Stimulated activated CD8-positive, alpha-beta memory T cell treated with anti-CD3 and anti-CD28 coated beads, Interleukin-7, amount 100 ng/mL, for 4 hours (primary cell): ENCODE measurements around the gene NOXA1.

Experiments
- DNase-seq, 2 donors: peaks; one replicate each; pipeline ENCODE4 v3.0.0-alpha.2; 2020; ENCODE audit warnings: low read depth in 2 of 2

NOXA1 gene

DNA sequence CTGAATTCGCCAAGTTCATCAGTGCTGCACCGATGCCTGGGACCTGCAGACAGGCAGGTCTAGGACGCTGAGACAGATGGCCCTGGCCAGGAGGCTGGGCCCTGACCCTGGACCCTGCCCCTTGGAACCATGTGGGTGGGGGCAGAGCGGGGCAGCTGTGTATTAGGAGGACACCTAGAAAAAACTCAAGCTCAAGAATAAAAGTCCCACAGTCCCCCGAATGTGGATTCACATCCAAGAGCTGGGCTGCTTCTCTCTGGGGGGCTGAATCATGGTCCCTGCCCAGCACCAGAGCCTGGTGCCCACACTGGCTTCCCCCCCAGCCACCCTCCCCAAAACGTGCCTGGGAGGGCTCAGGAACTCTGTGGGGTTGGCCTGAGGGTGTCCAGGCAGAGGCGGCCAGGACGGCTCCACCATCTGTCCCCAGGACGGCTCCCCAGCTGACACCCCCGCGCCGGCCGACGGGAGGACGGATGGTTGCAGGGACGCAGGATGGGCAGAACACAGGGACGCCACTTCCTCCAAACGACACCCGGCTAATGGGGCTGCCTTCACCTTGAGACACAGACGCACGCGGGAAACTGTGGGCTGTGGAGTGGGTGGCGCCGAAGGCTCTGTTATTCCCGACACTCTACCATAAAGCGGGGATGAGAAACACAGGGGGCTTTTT is 35.2 kb upstream of the NOXA1 start:
- no peak for DNase-seq

DNA sequence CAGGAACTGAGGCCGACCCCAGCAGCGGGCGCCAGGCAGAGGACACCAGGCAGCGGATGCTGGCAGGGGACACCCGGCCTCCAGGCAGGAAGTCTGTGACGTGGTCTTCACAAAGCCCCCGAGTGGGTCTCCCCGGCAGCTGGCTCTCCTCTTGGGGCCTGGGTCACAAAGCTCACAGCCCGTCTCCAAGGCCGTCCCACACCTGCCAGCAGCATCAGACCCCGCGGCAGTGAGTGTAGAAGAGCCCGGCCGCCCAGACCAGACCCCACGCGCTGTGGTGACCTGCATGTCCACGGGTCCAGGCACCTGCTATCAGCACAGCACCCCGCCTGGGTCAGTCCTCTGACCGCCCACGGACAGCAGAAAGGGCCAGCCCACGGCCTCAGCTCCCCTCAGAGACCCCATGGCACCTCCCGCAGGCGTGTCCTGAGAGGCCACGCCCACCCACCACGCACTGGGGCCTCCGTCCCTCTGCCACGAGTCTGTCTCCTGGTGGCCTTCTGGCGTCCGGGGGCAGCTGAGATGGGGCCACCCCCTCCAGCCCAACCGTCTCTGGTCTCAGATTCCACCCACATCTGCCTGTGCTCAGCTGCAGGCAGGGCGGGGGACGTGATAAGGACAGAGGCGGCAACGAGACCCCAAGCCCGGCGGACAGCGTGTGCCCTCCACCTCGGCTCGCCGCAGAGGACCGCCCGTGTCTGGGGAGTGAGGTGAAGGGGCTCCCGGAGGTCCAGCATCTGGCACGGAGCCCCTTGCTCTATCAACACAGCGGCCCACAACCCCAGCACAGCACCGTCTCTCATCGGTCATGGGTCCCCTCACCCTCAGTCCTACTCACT is 34.4 kb upstream of the NOXA1 start:
- DNase-seq = no peak

DNA sequence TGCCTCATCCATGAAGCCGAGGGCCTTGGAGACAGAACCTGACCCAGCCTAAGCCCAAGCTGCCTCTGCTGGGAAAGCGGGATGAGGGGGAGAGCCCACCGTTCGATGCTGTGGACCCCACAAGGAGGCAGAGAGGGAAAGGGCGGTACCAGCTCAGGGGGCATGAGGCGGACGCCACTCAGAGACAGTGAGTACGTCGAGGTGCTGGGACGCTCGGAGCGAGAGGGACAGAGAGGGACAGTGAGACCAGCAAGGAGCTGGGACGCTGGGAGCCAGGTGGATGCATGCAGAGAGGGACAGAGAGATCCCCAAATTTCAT is 33.8 kb upstream of the NOXA1 start:
- no peak for DNase-seq

DNA sequence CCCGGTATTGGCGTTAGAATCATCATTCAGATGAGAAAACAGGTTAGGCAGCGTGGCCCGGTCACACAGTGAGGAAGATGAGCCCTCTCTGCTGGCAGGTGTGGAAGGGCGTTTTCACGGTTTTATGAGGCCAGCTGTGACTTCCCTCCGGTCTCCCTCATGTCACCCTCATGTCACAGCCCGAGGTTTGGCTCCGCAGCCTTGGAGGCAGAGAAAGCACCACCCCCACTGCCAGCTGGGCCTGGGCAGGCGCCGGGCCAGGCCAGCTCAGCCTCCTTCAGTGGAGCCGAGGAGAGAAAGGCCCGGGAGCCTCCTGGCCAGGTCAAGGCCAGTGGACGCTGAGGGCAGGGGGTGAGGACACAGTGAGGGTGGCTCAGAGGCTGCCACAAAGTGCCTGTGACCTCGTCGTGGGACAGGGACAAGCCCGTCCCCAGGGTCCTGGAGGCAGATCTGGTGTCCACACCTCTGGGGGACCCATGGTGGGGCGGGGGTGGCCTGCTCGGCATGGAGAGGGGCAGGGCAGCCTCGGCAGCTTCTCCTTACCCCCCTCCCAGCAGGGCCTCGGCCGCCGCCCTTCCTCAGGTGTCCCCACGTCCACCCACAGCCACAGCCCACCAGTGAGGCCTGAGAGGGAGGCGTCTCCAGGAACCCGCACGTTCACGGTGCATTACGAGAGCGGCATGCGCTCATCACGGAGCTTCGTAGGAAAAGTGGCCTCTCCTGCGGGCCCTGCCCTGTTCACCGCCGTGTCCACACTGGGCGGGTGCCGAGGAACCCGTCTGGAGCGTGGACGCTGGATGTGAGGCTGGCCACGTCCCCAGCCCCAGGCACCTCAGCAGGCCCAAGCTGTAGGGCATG is 32.4 kb upstream of the NOXA1 start:
- no peak for DNase-seq

DNA sequence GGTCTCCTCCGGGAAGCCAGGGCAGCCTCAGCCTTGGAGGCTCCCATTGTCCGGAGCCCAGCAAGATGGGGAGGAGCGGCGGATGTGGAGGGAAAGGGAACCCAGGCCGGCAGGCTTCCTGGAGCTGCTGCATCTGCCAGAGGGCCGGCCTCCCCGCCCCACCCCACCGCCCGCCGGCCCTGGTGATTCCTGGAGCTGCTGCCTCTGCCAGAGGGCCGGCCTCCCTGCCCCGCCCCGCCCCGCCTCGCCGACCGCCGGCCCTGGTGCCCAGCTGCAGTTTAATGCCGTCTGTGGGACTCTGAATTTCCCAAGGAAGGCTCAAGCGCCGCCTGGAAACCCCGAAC is 31.8 kb upstream of the NOXA1 start:
- no peak for DNase-seq

DNA sequence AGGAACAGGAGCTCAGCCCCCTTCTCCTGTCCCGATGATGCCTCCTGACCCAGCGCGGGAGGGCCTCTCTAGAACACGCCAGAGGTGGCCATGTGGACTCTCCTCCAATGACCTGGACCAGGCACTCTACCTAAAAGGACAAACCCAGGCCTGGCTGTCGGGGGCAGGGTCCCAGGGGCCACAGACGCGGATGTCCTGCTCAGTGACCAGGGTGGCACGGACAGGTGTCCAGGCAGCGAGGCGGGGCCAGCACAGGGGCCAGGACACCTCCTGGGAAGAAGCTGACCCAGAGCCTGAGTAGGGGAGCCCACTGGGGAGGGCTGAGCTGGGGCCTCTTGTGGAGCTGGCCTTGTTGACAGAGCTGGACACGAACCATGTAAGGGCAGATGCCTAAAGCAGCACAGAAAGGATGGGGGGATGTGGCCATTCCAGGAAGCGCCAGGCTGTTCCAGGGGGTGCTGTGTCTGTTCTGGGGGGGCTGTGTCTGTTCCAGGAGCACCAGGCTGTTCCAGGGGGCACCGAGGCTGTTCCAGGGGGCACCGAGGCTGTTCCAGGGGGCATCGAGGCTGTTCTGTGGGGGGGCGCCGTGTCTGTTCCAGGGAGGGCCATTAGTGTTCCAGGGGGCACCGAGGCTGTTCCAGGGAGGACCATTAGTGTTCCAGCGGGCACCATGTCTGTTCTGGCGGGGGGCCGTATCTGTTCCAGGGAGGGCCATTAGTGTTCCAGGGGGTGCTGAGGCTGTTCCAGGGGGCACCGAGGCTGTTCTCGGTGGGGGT is 30.8 kb upstream of the NOXA1 start:
- no peak for DNase-seq

DNA sequence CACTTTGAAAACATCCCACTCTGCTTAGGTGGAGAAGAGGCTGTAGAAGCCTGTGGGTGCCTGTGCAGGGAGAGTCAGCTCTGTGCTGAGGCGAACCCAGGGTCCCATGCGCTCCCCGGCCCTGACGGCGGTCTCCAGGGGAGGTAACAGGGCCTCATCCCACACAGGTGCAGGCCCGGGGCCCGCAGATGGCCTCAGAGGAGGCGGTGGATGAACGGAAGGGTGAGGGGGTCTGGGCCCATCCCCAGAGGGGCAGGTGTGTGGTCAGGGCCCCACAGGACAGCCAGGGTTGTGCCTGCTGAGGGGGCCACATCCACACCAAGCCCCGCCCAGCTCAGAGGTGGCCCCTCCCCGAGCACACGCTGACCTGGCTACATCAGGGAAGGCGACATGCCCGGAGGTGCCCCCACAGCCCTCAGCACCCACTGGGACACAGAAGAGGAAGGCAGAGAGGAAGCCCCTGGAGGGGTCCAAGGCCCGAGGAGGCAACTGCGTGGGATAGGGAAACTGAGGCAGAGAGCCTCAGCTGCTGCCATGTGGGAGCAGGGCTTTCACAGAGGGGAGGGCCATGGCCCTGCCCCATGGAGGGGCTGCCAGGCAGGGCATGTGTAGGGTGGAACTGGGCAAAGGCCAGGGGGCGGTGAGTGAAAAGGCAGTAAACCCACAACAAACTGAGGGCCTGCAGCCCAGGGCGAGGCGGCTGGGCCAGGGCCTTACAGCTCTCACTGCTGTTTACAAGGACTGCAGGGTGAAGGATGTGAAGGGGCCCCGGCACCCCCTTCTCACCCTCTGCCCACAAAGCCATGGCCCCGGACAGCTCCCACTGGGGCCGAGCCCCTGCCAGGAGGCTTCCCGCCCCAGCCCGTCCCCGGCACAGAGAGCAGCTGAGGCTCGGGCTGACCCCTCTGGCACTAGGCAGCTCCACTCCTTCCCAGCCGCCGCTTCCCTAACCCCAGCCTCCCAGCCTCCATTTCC is 29.7 kb upstream of the NOXA1 start:
- no peak for DNase-seq

DNA sequence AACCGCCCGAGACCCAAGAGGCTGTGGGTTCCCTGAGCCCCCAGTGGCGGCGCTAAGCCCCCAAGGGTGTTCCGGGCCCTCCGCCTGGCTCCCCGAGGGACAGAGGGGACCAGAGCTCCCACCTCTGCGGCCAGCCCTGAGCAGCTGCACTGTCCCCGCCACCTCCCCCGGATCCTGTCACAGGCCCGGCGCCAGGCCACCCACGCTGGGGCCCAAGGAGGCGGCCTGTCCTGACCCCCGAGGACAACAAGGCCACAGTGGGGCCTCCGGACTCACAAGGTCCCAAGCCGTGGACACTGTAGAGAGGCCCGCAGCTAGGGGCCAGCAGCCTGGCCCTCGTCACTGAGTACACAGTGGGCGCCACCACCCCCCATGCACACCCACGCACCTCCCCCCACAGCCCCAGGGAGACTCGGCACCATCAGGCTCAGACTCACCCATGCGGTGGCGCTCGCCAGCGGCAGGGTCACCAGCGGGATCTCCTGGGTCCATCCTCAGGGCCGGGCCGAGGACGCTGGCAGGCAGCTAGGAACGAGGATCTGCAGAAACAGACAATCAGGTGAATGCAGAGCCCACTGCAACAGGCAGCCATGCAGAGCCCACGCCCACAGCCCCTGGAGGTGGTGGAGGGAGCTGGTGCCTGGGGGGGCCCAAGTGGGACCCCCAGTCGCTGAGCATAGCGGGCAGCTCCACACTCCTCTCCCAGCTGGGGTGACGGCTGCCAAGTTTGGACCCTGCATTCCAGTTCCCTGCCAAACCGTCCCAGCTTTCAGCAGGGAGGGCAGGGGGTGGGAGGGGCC is 28.1 kb upstream of the NOXA1 start:
- DNase-seq = no peak

DNA sequence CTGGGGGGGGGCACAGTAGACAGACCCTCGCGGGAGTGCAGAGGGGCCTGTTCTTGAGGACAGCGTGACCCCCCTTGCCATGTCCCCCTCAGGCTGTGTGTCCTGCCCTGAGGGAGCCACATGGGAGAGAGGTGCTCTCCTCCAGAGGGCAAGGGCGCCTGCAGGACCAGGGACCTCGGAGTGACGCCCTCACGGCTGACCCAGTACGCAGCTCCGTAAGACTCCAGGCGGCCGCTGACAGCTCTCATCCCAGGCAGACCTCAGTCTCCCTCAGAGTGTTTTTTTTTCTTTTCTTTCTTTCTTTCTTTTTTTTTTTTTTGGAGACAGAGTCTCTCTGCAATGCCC is 27.6 kb upstream of the NOXA1 start:
- DNase-seq = no peak

DNA sequence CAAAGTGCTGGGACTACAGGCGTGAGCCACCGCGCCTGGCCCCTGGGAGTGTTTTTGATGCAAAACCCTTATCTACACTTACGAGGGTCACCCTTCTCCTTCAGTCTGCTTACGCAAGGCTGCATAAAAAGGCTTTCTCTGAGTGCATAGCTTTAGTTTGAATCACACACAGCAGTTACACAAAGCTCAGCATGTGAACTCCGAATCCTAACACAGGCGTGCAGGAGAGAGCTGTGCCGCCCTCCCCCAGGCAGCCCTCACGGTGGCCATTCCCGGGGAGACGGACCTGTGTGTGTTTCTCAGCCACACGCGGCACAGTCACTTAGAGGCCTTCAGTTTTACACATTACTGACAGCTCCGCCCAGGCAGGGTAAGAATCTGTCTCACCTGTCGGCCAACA is 27.0 kb upstream of the NOXA1 start:
- DNase-seq = no peak

DNA sequence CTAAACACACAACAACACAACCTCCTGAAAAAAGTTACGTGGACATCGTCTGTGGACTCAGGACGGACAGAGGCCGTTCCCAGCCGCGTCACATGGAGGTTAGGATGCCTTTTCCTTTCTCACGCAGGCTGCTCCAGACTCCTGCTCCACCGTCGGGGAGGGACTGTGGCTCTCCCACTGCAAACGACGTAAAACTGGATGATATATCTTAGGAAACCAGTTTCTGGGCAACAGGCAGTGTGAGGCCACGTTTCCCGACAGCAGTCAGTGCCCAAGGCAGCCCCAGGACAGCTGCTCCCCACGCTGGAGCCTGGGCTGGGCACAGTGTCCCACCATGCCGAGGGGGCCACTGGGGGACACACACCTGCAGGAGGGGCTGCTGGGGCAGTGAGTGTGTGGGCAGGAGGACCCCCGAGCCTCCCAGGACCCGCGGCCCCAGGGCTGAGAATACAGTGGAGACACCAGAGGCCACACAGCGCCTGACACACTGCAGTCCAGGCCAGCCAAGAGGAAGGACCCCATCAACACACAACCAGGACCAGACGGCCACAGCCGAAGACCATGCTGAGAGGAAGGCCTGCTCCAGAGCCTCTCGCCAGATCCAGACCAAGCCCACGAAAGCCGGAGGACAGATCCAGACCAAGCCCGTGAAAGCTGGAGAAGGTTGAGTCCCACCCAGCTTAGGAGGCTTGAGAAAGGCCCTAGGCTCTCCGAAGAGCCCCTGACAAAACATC is 26.4 kb upstream of the NOXA1 start:
- DNase-seq = no peak

DNA sequence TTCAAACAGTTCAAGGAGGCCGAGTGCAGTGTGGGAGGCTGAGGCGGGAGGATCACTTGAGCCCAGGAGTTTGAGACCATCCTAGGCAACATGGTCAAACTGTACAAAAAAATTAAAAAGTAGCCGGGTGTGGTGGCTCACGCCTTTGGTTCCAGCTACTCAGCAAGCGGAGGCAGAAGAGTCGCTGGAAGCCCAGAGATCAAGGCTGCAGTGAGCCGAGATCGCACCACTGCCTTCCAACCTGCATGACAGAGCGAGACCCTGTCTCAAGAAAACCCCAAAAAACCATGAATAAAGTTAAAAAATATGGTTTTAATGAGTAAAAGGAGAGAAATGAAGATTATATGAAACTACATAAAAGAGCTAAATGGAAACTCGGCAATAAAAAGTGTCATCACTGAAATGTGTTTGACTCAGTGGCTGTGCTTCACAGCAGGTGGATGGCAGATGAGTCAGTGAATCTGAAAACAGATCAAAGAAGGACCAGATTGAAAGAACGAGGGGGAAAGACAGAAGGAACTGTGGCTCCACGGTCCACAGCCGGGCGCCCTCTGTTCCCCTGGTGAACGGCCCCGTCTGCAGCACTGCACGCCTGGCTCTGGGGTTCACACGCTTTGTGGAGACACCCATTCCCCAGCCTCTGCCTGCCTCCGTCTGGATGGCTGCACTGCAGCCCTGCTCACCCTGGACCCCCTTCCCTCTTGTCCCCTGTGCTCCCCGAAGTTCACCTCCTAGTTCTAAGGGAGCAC is 25.3 kb upstream of the NOXA1 start:
- DNase-seq = no peak

DNA sequence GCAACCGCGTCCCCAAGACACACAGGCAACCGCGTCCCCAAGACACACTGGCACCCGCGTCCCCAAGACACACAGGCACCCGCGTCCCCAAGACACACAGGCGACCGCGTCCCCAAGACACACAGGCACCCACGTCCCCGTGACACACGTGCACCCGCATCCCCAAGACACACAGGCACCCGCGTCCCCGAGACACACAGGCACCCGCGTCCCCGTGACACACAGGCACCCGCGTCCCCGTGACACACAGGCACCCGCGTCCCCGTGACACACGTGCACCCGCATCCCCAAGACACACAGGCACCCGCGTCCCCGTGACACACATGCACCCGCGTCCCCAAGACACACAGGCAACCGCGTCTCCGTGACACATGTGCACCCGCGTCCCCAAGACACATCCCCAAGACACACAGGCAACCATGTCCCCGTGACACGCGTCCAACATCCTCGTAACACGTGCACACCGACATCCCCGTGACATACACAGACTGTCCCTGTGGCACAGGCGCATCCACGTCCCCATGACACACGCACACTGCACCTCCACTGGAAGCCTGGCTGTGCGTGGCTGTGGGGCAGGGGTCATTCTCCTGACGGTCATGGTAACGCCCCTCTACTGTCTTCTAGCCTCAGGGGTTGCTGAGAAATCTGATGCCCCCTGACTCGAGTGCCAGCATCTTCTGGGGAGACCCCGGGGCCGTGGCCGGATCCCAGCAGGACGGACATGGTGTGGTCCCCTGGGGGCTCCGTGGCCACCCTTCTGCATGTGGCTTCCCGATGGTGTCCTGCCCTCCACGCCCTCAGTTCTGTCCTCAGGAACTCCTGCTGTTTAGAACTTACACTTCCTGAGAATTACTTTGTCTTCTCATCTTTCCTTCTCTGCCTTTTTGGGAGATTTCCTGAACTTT is 24.4 kb upstream of the NOXA1 start:
- DNase-seq = no peak

DNA sequence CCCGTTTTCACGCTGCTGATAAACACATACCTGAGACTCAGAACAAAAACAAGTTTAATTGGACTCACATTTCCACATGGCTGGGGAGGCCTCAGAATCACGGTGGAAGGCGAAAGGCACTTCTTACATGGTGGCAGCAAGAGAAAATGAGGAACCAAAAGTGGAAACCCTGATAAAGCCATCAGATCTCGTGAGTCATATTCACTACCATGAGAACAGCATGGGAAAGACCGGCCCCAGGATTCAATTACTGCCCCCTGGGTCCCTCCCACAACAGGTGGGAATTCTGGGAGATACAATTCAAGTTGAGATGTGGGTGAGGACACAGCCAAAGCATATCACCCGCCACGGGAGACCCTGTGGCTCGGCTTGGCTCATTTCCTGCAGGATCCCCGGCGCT is 20.4 kb upstream of the NOXA1 start:
- DNase-seq = no peak

DNA sequence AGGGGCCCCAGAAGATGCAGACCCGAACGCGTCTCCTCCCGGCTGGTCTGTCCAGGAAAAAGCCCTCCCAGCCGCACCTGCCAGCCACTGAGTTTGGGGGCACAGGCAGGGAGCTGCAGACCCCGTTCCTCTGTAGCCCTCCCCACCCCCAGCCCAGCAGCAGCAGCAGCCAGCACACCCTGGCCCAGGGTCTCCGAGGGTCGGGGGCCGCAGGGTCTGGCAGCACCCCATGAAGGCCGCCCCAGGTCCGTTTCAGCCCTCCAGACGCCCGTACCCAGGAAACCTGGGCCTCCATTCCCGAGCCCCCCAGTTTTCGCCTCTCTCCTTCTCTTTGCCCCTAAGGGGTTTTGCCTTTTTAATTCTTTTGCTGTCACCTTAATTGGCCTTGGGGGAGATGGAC is 19.9 kb upstream of the NOXA1 start:
- DNase-seq = no peak

DNA sequence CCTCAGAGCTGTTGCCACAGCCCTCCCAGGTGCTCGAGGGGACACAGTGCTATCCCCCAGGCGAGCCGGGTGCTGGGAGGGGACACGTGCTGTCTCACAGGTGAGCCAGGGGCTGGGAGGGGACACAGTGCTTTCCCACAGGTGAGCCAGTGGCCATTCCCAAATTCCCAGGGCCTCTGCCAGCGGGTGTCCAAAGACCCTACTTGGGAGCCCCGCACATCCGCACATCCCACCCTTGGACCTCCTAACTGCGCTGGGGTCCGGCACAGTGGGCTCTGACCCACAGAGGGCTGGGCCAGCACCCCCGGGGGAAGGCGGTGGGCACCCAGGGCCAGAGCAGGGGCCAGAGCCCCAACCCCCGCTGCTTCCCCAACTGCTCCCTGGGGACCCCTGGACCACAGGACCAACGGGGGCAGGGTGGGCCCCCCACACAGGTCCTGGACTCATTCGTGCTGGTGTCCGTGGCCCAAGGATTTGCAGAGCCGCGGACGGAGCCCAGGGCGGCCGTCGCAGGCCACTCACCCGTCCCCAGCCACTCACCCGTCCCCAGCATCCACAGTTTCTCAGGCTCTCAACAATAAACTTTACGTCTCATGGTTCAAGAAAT is 18.1 kb upstream of the NOXA1 start:
- DNase-seq = no peak

DNA sequence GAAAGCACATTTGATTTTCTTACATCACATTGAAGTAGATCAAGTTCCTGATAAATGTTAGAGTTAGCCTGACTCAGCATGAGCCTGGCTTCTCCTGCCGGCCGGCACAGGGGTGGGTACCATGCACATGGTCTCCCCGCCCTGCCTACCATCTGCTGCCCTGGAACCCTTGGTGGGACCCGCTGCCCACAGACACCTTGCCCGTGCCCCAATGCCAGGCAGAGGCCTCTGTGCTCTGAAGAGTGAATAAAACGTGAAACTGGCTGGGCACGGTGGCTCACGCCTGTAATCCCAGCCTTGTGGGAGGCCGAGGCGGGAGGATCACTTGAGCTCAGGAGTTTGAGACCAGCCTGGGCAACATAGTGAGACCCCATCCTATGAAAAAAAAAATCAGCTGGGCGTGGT is 17.5 kb upstream of the NOXA1 start:
- no peak for DNase-seq
